ENCODE results near the gene STBD1. TPM values are rescaled to one million over a fixed set of nuclear protein-coding genes. Genes with fewer than 3 reads are reported as not detected.
"Not testable (repeated sequence)": the region's sequence is repeated elsewhere in the genome, so short reads cannot be mapped to it uniquely, and the experiment has no call there.

Gene STBD1
- total and polyA plus RNA-seq, 2 experiments from 2014 or later = 10.3 to 10.6 TPM

DNA sequence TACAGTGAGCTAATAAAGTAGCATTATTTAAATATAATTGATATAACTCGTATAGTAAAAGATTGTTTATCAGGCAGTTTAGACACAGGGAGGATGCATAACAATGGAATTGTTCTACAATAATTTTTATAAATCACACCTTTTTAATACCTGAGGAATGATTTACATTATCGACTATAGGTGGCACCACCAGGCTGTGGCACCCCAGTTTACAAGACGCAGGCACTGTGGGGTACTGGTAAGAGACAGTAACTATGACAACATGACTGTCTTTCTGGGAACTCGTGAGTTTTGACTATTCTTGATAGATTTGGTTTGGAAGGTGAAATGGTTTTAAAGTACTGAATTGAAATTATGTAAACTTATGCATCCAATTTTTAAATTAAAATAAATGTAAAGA, 27.1 kb upstream of the STBD1 start:
- no peaks in the 10 kb centered on the region for H4K20me1 ChIP-seq (ENCODE audit: insufficient read depth)
- no peak overlapping the region for H2AFZ ChIP-seq
- in situ Hi-C loops (cut with MboI) = no loop called here
- H3K27me3 ChIP-seq (replicated peaks; ENCODE audit: insufficient read depth) = peaks cover 11% of the 10 kb centered on the region; the same call in 1 of the 2 replicates
- no peak overlapping the region for H3K27ac ChIP-seq
- no peak for DNase-seq
- H3K9me2 ChIP-seq (ENCODE audit: insufficient read depth) = no peaks in the 10 kb centered on the region
- H3F3A ChIP-seq (ENCODE audit: insufficient read depth) = no peaks in the 10 kb centered on the region
- H3K4me2 ChIP-seq (ENCODE audit: unreplicated experiment) = no peak overlapping the region
- WGBS, 2 experiments (ENCODE audit: low coverage in 1 of 2, low lambda C conversion rate in 2 of 2, missing lambda C conversion rate in 2 of 2) = 62 to 64% methylated on average over 4 of the region's 4 CpGs
- H3K4me3 ChIP-seq = no peak overlapping the region
- H3K9ac ChIP-seq = no peak overlapping the region
- no peak for TF ChIP-seq EZH2phosphoT487 (IDR thresholded peaks at IDR 0.05; ENCODE audit: insufficient read depth, low read depth)
- TF ChIP-seq EZH2 (IDR thresholded peaks at IDR 0.05; ENCODE audit: insufficient read depth, poor library complexity, severe bottlenecking) = no peak
- H3K4me1 ChIP-seq (ENCODE audit: insufficient read depth) = no peaks in the 10 kb centered on the region
- H3K9me3 ChIP-seq (ENCODE audit: low read depth) = no peaks in the 10 kb centered on the region
- H3K79me2 ChIP-seq (ENCODE audit: insufficient read depth) = no peaks in the 10 kb centered on the region
- no peaks in the 10 kb centered on the region for H3K36me3 ChIP-seq (ENCODE audit: low read depth)

DNA sequence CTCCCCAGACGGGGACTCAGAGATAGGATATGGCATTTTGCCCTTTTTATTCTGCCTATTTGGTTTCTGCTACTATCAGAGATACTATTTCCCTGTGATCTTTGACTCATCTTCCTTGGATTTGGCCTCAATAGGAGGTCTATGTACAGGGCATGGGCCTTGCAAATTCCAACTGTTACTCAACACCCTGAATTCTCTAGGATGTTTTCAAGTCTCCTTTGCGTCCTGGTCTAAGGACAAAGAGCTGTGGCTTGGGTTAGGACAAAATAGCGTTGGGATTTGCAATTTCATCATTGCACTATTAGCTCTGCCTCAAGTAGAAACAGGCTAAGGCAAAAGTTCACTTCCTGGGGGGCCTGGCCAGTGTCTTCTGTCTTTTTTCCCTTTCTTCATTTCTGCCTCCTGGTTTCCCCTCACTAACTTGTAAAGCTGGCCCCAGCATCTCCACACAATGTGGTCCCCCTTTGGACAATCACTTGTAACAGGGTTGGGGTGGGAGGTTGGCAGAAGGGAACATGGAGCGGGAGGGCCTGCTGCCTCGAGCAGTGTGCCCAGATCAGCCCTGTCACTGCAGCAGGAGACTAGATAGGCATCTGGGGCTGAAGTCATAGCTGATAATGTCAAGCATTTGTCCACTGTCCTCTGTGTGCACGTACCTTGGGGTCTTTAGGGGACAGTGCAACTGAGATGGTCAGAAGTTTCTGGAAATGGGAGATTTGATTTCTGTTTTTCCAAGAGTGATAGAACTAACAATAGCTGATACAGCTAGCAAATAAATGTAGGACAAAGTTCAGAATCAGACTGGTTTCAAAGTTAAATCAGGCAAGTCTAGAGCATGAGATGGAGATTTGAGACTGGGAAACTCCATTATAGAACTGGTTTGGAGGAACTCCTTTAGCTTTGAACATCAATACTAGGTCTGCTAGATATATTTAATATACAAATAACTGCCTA, 25.8 kb upstream of the STBD1 start:
- Histone ChIP-seq H3K27me3 (replicated peaks; ENCODE audit: insufficient read depth) (peaks cover 11% of the 10 kb centered on the region; the same call in 1 of the 2 replicates), H3K27ac (no peak overlapping the region), H3K4me3 (no peak overlapping the region), H4K20me1 (ENCODE audit: insufficient read depth) (no peaks in the 10 kb centered on the region), H3K4me2 (ENCODE audit: unreplicated experiment) (no peak overlapping the region), H3K36me3 (ENCODE audit: low read depth) (no peaks in the 10 kb centered on the region), H3F3A (ENCODE audit: insufficient read depth) (no peaks in the 10 kb centered on the region), H3K9ac (no peak overlapping the region), H3K79me2 (ENCODE audit: insufficient read depth) (no peaks in the 10 kb centered on the region), H3K9me3 (ENCODE audit: low read depth) (no peaks in the 10 kb centered on the region), H3K4me1 (ENCODE audit: insufficient read depth) (no peaks in the 10 kb centered on the region), H3K9me2 (ENCODE audit: insufficient read depth) (no peaks in the 10 kb centered on the region), H2AFZ (no peak overlapping the region)
- WGBS, 2 experiments (ENCODE audit: low coverage in 1 of 2, low lambda C conversion rate in 2 of 2, missing lambda C conversion rate in 2 of 2) = 60 to 65% methylated on average over 6 of the region's 6 CpGs
- TF ChIP-seq EZH2 (IDR thresholded peaks at IDR 0.05; ENCODE audit: insufficient read depth, poor library complexity, severe bottlenecking) = no peak
- TF ChIP-seq EZH2phosphoT487 (IDR thresholded peaks at IDR 0.05; ENCODE audit: insufficient read depth, low read depth) = no peak
- no peak for DNase-seq
- in situ Hi-C loops (cut with MboI) = no loop called here

GRCh38 chr4:76281594-76281993, 24.9 kb upstream of the STBD1 start:
- H2AFZ ChIP-seq; H3K36me3 ChIP-seq (ENCODE audit: low read depth); H3K4me2 ChIP-seq (ENCODE audit: unreplicated experiment); H4K20me1 ChIP-seq (ENCODE audit: insufficient read depth); H3K9me2 ChIP-seq (ENCODE audit: insufficient read depth); H3K9ac ChIP-seq; H3K4me1 ChIP-seq (ENCODE audit: insufficient read depth); H3F3A ChIP-seq (ENCODE audit: insufficient read depth); H3K27ac ChIP-seq; DNase-seq; H3K9me3 ChIP-seq (ENCODE audit: low read depth); in situ Hi-C loops (cut with MboI); H3K4me3 ChIP-seq; H3K79me2 ChIP-seq (ENCODE audit: insufficient read depth): not testable (repeated sequence)
- H3K27me3 ChIP-seq (replicated peaks; ENCODE audit: insufficient read depth) = peaks cover 11% of the 10 kb centered on the region; the same call in 1 of the 2 replicates
- WGBS, 2 experiments (ENCODE audit: low coverage in 1 of 2, low lambda C conversion rate in 2 of 2, missing lambda C conversion rate in 2 of 2) = 59 to 75% methylated on average over 6 of the region's 6 CpGs

DNA sequence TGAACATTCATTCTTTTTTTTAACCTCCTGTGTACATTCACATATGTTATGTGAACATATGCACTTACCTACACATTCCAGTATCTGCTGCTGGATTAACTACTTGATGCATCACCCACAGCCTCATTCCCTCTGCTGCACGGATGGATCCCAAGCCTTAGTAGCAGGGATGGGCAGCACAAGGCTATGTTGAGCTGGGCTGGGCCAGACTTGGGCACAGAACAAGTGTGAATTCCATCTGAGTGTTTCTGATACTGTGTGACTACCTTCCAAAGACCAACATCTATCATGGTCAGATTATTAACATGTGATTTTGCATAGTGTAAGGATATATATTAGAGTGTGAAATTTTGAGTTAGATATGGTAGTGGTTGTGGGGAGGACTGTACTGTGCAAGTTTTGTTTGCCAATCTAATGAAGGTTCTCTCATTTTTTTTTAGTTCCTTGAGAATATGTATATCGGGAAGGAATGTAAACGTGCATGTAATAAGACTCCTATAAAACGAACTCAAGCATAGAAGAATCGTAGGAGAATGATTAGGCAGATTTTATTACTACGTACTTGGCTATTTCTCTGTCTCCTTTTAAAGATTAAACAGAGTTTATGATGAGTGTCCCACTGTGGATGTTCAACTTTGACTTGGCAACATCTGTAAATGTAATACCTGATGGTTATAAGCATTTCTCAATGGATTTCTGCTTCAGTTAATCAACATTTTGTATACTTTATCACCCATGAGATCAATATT, 23.4 kb upstream of the STBD1 start:
- Histone ChIP-seq H3K9me3 (ENCODE audit: low read depth) (no peaks in the 10 kb centered on the region), H3K4me1 (ENCODE audit: insufficient read depth) (no peaks in the 10 kb centered on the region), H3K79me2 (ENCODE audit: insufficient read depth) (no peaks in the 10 kb centered on the region), H3K4me3 (no peak overlapping the region), H3F3A (ENCODE audit: insufficient read depth) (no peaks in the 10 kb centered on the region), H3K27me3 (replicated peaks; ENCODE audit: insufficient read depth) (0 out of 2 replicates have a peak, but pooled peaks cover 7% of the 10 kb centered on the region), H4K20me1 (ENCODE audit: insufficient read depth) (no peaks in the 10 kb centered on the region), H2AFZ (no peak overlapping the region), H3K9me2 (ENCODE audit: insufficient read depth) (no peaks in the 10 kb centered on the region), H3K4me2 (ENCODE audit: unreplicated experiment) (no peak overlapping the region), H3K36me3 (ENCODE audit: low read depth) (no peaks in the 10 kb centered on the region), H3K27ac (no peak overlapping the region), H3K9ac (no peak overlapping the region)
- DNase-seq = no peak
- TF ChIP-seq EZH2phosphoT487 (IDR thresholded peaks at IDR 0.05; ENCODE audit: insufficient read depth, low read depth) (no peak), EZH2 (IDR thresholded peaks at IDR 0.05; ENCODE audit: insufficient read depth, poor library complexity, severe bottlenecking) (no peak)
- in situ Hi-C loops (cut with MboI) = no loop called here
- 75 to 77% methylated on average over 6 of the region's 6 CpGs for WGBS, 2 experiments (ENCODE audit: low coverage in 1 of 2, low lambda C conversion rate in 2 of 2, missing lambda C conversion rate in 2 of 2)
